B cell (primary cell): ENCODE data around the gene TTLL11. TPM values are rescaled to one million over a fixed set of nuclear protein-coding genes. Genes with fewer than 3 reads are reported as not detected.

ENCODE experiments used
- ATAC-seq: fragments of 200-7000 bp; cut with Tn5 transposase; one replicate; pipeline ENCODE4 v1.10.0; 2021; ENCODE audit warnings: low read depth, mild to moderate bottlenecking, moderate number of reproducible peaks, moderate library complexity
- CTCF ChIA-PET: fragments of 350-600 bp; sonication (Branson Sonifier 250); formaldehyde crosslinking; loops from one replicate; lab custom pipeline; 2021; ENCODE audit warnings: antibody characterized with exemption, inconsistent platforms; lab: Charles Lee
- POLR2A ChIA-PET: fragments of 350-600 bp; sonication (Branson Sonifier 250); formaldehyde crosslinking; loops from one replicate; lab custom pipeline; 2021; ENCODE audit warnings: antibody characterized with exemption; lab: Charles Lee
- DNase-seq: peaks from one replicate; pipeline ENCODE4 v3.0.0; 2013
- H2AFZ ChIP-seq: 2 replicates; pipeline ENCODE4 v1.6.1; 2012; ENCODE audit warnings: mild to moderate bottlenecking, low read depth, low read length; ENCODE audit not compliant: insufficient read depth, poor library complexity, severe bottlenecking
- H3K27ac ChIP-seq, 2 donors: 1 replicate in 1 of 2; 2 replicates in 1 of 2; pipeline ENCODE4 v1.5.1; 2012 to 2013; ENCODE audit warnings: low read length in 2 of 2, mild to moderate bottlenecking in 2 of 2, moderate library complexity in 1 of 2
- H3K27me3 ChIP-seq, 4 experiments: fragments of 200-600 bp in 1 of 4; sonication (generic) in 1 of 4; replicated peaks in 1 of 4; 1 replicate in 2 of 4; 2 replicates in 2 of 4; pipeline versions ENCODE4 v1.6.1 to v1.7.0; 2013 to 2016; ENCODE audit warnings: low read length in 3 of 4, mild to moderate bottlenecking in 2 of 4, mixed read lengths in 1 of 4, moderate library complexity in 1 of 4; ENCODE audit not compliant: insufficient read depth in 4 of 4, control insufficient read depth in 3 of 4; ENCODE audit errors: control extremely low read depth in 1 of 4
- H3K36me3 ChIP-seq, 2 experiments: replicated peaks in 1 of 2; 1 replicate in 1 of 2; 2 replicates in 1 of 2; pipeline versions ENCODE4 v1.6.1 to v1.7.1; 2013; ENCODE audit warnings: low read length in 1 of 2; ENCODE audit not compliant: insufficient read depth in 2 of 2, control insufficient read depth in 1 of 2; ENCODE audit errors: control extremely low read depth in 1 of 2, extremely low read depth in 1 of 2
- H3K4me1 ChIP-seq, 2 donors: fragments of 200-600 bp in 1 of 2; sonication (generic) in 1 of 2; 1 replicate in 1 of 2; 2 replicates in 1 of 2; pipeline versions ENCODE4 v1.5.1 to v1.6.1; 2013 to 2017; ENCODE audit warnings: low read length in 2 of 2; ENCODE audit not compliant: control insufficient read depth in 2 of 2, insufficient read depth in 2 of 2
- H3K4me2 ChIP-seq: replicated peaks from 2 replicates; pipeline ENCODE3; 2012; ENCODE audit warnings: mild to moderate bottlenecking, low read depth, low read length; ENCODE audit not compliant: poor library complexity, severe bottlenecking
- H3K4me3 ChIP-seq, 5 experiments: fragments of 200-600 bp in 1 of 5; sonication (generic) in 1 of 5; 1 replicate in 3 of 5; 2 replicates in 2 of 5; pipeline versions ENCODE4 v1.5.1 to v1.7.0; 2011 to 2016; ENCODE audit warnings: low read length in 4 of 5, mild to moderate bottlenecking in 4 of 5, low read depth in 2 of 5, control low read depth in 1 of 5, moderate library complexity in 1 of 5; ENCODE audit not compliant: insufficient read depth in 1 of 5; ENCODE audit errors: control extremely low read depth in 1 of 5, extremely low read depth in 1 of 5
- H3K79me2 ChIP-seq: fragments of 200-600 bp; sonication (generic); one replicate; pipeline ENCODE4 v1.6.0; 2016; ENCODE audit warnings: low read length; ENCODE audit not compliant: control insufficient read depth, insufficient read depth
- H3K9ac ChIP-seq: fragments of 200-600 bp; sonication (generic); 2 replicates; pipeline ENCODE4 v1.6.1; 2017; ENCODE audit warnings: mild to moderate bottlenecking, low read length, moderate library complexity
- H3K9me3 ChIP-seq, 3 donors: one replicate each; pipeline versions ENCODE4 v1.6.1 to v1.7.1; 2013; ENCODE audit warnings: low read length in 2 of 3; ENCODE audit not compliant: control insufficient read depth in 2 of 3, insufficient read depth in 1 of 3; ENCODE audit errors: control extremely low read depth in 1 of 3
- H4K20me1 ChIP-seq: 2 replicates; pipeline ENCODE4 v1.6.0; 2012; ENCODE audit warnings: mild to moderate bottlenecking, low read length; ENCODE audit not compliant: insufficient read depth, control insufficient read depth, poor library complexity, severe bottlenecking
- H3K27ac Mint-ChIP-seq: one replicate; pipeline ENCODE4 v1.8.0; 2021; ENCODE audit warnings: mixed read lengths
- H3K27me3 Mint-ChIP-seq: one replicate; pipeline ENCODE4 v1.8.0; 2021; ENCODE audit warnings: mixed read lengths
- H3K4me1 Mint-ChIP-seq: one replicate; pipeline ENCODE4 v1.8.0; 2021; ENCODE audit warnings: mixed read lengths
- H3K4me3 Mint-ChIP-seq: one replicate; pipeline ENCODE4 v1.8.0; 2021; ENCODE audit warnings: mixed read lengths
- H3K9me3 Mint-ChIP-seq: one replicate; pipeline ENCODE4 v1.8.0; 2022; ENCODE audit warnings: mixed read lengths; ENCODE audit not compliant: insufficient read depth
- CTCF ChIP-seq: fragments of 200-600 bp; IDR thresholded peaks from one replicate; pipeline ENCODE4 v1.8.0; 2022; ENCODE audit warnings: antibody characterized with exemption, mild to moderate bottlenecking
- WGBS: methylation state at CpG from one replicate; pipeline ENCODE4 v1.1.5; 2013; ENCODE audit warnings: missing lambda C conversion rate; ENCODE audit not compliant: insufficient coverage; 5-methylcytosine and 5-hydroxymethylcytosine counted together
- intact Hi-C: fragments of 100-400 bp; cut with micrococcal nuclease; formaldehyde crosslinking; loops from one replicate; pipeline ENCODE4 v1.10.0; 2022
- polyA plus RNA-seq: library from polyadenylated mRNA; depleted of rRNA; stranded (reverse); fragments of >200 nt; gene quantifications from 2 replicates; pipeline ENCODE4 v1.2.3, GENCODE V29; 2012
- total RNA-seq, 2 donors: library from RNA; stranded (reverse); fragments of 120-200 nt in 1 of 2; gene quantifications; 1 replicate in 1 of 2; 2 replicates in 1 of 2; pipeline versions ENCODE4 v1.2.3 to v1.2.4, GENCODE V29; 2013 to 2022

TTLL11 gene
- total and polyA plus RNA-seq, 2 donors (not counting 1 experiment from before 2014, with no cell fraction given): 3.6 to 3.8 TPM

GRCh38 chr9:122096620-122097415 lies 3.7 kb upstream of the TTLL11 start:
- 100% methylated on average over 3 of the region's 4 CpGs for WGBS
- no peaks in the 10 kb centered on the region for H3K9me3 Mint-ChIP-seq
- H3K36me3 ChIP-seq: no peaks in the 10 kb centered on the region

More at GRCh38 chr9:122096620-122097415, 3.7 kb upstream of the TTLL11 start:
- H3K4me1 Mint-ChIP-seq: peaks cover 27% of the 10 kb centered on the region
- no peak for TF ChIP-seq CTCF
- Histone ChIP-seq H3K4me2 (no peak overlapping the region), H3K27me3 (peaks cover 0 to 7% (median 3%) of the 10 kb centered on the region in 4 experiments), H3K4me3 (no peak overlapping the region), H2AFZ (no peak overlapping the region), H3K27ac (no peak overlapping the region), H3K9me3 (no peaks in the 10 kb centered on the region), H3K9ac (no peak overlapping the region), H3K4me1 (peaks cover 21 to 27% of the 10 kb centered on the region in 2 donors), H3K79me2 (peaks cover 10% of the 10 kb centered on the region), H4K20me1 (no peaks in the 10 kb centered on the region)
- ChIA-PET POLR2A (no interaction called here), CTCF (interaction anchor here (0.9 to 5.7 kb wide), 8 partner anchors 8 to 713 kb away, joined by 3 to 159 read pairs (median 16); partner anchors contain the start of genes MRRF and RBM18)
- H3K27ac Mint-ChIP-seq: no peak overlapping the region
- H3K27me3 Mint-ChIP-seq: peaks cover 12% of the 10 kb centered on the region
- DNase-seq: no peak
- intact Hi-C loops: no loop called here
- ATAC-seq: no peak
- H3K4me3 Mint-ChIP-seq: no peak overlapping the region
